Left ventricle myocardium superior (tissue), 1 donor: ENCODE data around the gene VWA8. TPM values are rescaled to one million over a fixed set of nuclear protein-coding genes. Genes with fewer than 3 reads are reported as not detected.
"Not testable (repeated sequence)": the region's sequence is repeated elsewhere in the genome, so short reads cannot be mapped to it uniquely, and the experiment has no call there.

Source experiments
- ATAC-seq: fragments of 200-7000 bp; cut with Tn5 transposase; one replicate; pipeline ENCODE4 v1.9.1; 2020; ENCODE audit warnings: mild to moderate bottlenecking, moderate library complexity
- DNase-seq: peaks from one replicate; pipeline ENCODE4 v3.0.0-alpha.2; 2020
- intact Hi-C: fragments of 100-400 bp; cut with micrococcal nuclease; formaldehyde crosslinking; loops from one replicate; pipeline ENCODE4 v1.11.0; 2022
- microRNA-seq: library from miRNA; unstranded; fragments of <30 nt; microRNA quantifications from one replicate; pipeline ENCODE4 v1.2.0, GENCODE V29; 2020; ENCODE audit warnings: borderline number of aligned reads
- total RNA-seq: library from RNA; stranded (reverse); fragmentation: NEBNext Ultra II Directional; extraction: Animal tissue kit (Norgen Biotek cat#: 25700); gene quantifications from one replicate; pipeline ENCODE4 v1.2.1, GENCODE V29; 2021
- donor health status: DM: no; HTN: yes; CAD: no; lungs with severe emphysema.

The VWA8 gene
- total RNA-seq, 1 donor from 2014 or later: 45.0 TPM

GRCh38 chr13:41541142-41541938, 419.6 kb downstream of the VWA8 start:
- ATAC-seq: no peak
- intact Hi-C loops: no loop called here

GRCh38 chr13:41540240-41540639, 420.7 kb downstream of the VWA8 start:
- intact Hi-C loops, DNase-seq, ATAC-seq: not testable (repeated sequence)

More at GRCh38 chr13:41541142-41541938, 419.6 kb downstream of the VWA8 start:
- DNase-seq: no peak

- peak; percentile 43 for DNase-seq
- intact Hi-C loops: no loop called here
- peak; percentile 54 for ATAC-seq
Measured at GRCh38 chr13:41533266-41534052, 427.4 kb downstream of the VWA8 start.

GRCh38 chr13:41528021-41528420, 432.9 kb downstream of the VWA8 start:
- no peak for ATAC-seq
- intact Hi-C loops: no loop called here
- no peak for DNase-seq

- intact Hi-C loops: no loop called here
- ATAC-seq (no peak), DNase-seq (no peak)
Measured at GRCh38 chr13:41520660-41521630, 440.0 kb downstream of the VWA8 start.

GRCh38 chr13:41520016-41520659, 440.8 kb downstream of the VWA8 start:
- no peak for DNase-seq
- no peak for ATAC-seq
- intact Hi-C loops: no loop called here

Small RNA genes within 50 kb of the gene (microRNA-seq; reads per million reads assigned to microRNA genes)
- not detected for gene MIR5006

Other genes starting within 250 kb of the VWA8 start
- 5.2 TPM for gene DGKH, start 87.5 kb upstream of the VWA8 start, total RNA-seq